HG03460 (cell line): ENCODE measurements around the gene MCC.
A peak's percentile ranks its signal among the peaks of the same experiment; 100 is the strongest.

Experiments used
- ATAC-seq: cut with Tn5 transposase; IDR thresholded peaks from one replicate; pipeline ENCODE4 v1.9.1; 2021; ENCODE audit not compliant: unreplicated experiment

Gene MCC

GRCh38 chr5:113186061-113186460 is 302.2 kb downstream of the MCC start:
- no peak for ATAC-seq

- no peak for ATAC-seq
Measured at GRCh38 chr5:113183694-113184093, 304.6 kb downstream of the MCC start.

GRCh38 chr5:113182658-113183344 is 305.5 kb downstream of the MCC start:
- ATAC-seq: no peak

- ATAC-seq: no peak
Measured at GRCh38 chr5:113181853-113182490, 306.3 kb downstream of the MCC start.

- ATAC-seq: no peak
Measured at GRCh38 chr5:113181409-113181808, 306.8 kb downstream of the MCC start.

GRCh38 chr5:113179156-113179555 is 309.1 kb downstream of the MCC start:
- ATAC-seq: no peak

- no peak for ATAC-seq
Measured at GRCh38 chr5:113178073-113178779, 310.0 kb downstream of the MCC start.

- ATAC-seq: no peak
Measured at GRCh38 chr5:113177225-113177624, 311.0 kb downstream of the MCC start.

- ATAC-seq: no peak
Measured at GRCh38 chr5:113176734-113177133, 311.5 kb downstream of the MCC start.

- no peak for ATAC-seq
Measured at GRCh38 chr5:113176196-113176595, 312.1 kb downstream of the MCC start.

GRCh38 chr5:113172231-113172826 is 315.9 kb downstream of the MCC start:
- peak; percentile 61 for ATAC-seq

- ATAC-seq: no peak
Measured at GRCh38 chr5:113171520-113171919, 316.7 kb downstream of the MCC start.

GRCh38 chr5:113170707-113171106 is 317.5 kb downstream of the MCC start:
- no peak for ATAC-seq

GRCh38 chr5:113169720-113170119 is 318.5 kb downstream of the MCC start:
- no peak for ATAC-seq

- no peak for ATAC-seq
Measured at GRCh38 chr5:113167985-113168384, 320.3 kb downstream of the MCC start.

GRCh38 chr5:113166852-113167366 is 321.3 kb downstream of the MCC start:
- no peak for ATAC-seq

- no peak for ATAC-seq
Measured at GRCh38 chr5:113166261-113166660, 322.0 kb downstream of the MCC start.

GRCh38 chr5:113164021-113164420 is 324.2 kb downstream of the MCC start:
- ATAC-seq: no peak

- ATAC-seq: no peak
Measured at GRCh38 chr5:113163328-113163727, 324.9 kb downstream of the MCC start.

- ATAC-seq: no peak
Measured at GRCh38 chr5:113162770-113163169, 325.5 kb downstream of the MCC start.

- no peak for ATAC-seq
Measured at GRCh38 chr5:113162208-113162607, 326.0 kb downstream of the MCC start.

- ATAC-seq: no peak
Measured at GRCh38 chr5:113161806-113162205, 326.4 kb downstream of the MCC start.
